Measurements from ENCODE around the gene TTLL8. TPM values are rescaled to one million over a fixed set of nuclear protein-coding genes. Genes with fewer than 3 reads are reported as not detected.

Gene TTLL8
- total and polyA plus RNA-seq, 2 donors (not counting 1 experiment from before 2014, with no cell fraction given): not detected

- Histone ChIP-seq H3K4me3 (replicated peaks in 1 of 4; ENCODE audit: control extremely low read depth in 1 of 4, insufficient read depth in 1 of 4, low read depth in 3 of 4, low read length in 4 of 4) (no peak overlapping the region), H3K4me1 (ENCODE audit: control insufficient read depth, extremely low read depth, insufficient read depth, low read length) (no peaks in the 10 kb centered on the region), H2AFZ (ENCODE audit: low read length) (no peak overlapping the region), H4K20me1 (ENCODE audit: control insufficient read depth, extremely low read depth, insufficient read depth, low read length) (no peaks in the 10 kb centered on the region), H3K9ac (ENCODE audit: insufficient read depth, low read length) (no peak overlapping the region), H3K27ac (ENCODE audit: insufficient read depth, low read length) (no peak overlapping the region), H3K27me3 (ENCODE audit: control insufficient read depth, insufficient read depth, low read length) (no peaks in the 10 kb centered on the region), H3K36me3 (ENCODE audit: control insufficient read depth, insufficient read depth, low read length) (no peaks in the 10 kb centered on the region), H3K9me3 (ENCODE audit: control insufficient read depth, insufficient read depth, low read depth, low read length) (no peaks in the 10 kb centered on the region), H3K4me2 (ENCODE audit: extremely low read depth, insufficient read depth, low read length) (no peak overlapping the region), H3K79me2 (ENCODE audit: control insufficient read depth, insufficient read depth, low read length) (no peaks in the 10 kb centered on the region)
- TF ChIP-seq EZH2 (IDR thresholded peaks at IDR 0.05; ENCODE audit: low read length, missing control alignments) (no peak), CTCF (conservative IDR thresholded peaks at IDR 0.05 in 1 of 2, IDR thresholded peaks at IDR 0.05 in 1 of 2; ENCODE audit: low read depth in 1 of 2, low read length in 2 of 2) (no peak)
- DNase-seq (ENCODE audit: low read depth in 2 of 2): no peak
These were observed 14.1 kb upstream of the TTLL8 start for GRCh38 chr22:50072167-50072555.

GRCh38 chr22:50071432-50072166 lies 13.5 kb upstream of the TTLL8 start:
- Histone ChIP-seq H3K9ac (ENCODE audit: insufficient read depth, low read length) (no peak overlapping the region), H3K79me2 (ENCODE audit: control insufficient read depth, insufficient read depth, low read length) (no peaks in the 10 kb centered on the region), H3K4me2 (ENCODE audit: extremely low read depth, insufficient read depth, low read length) (no peak overlapping the region), H3K4me3 (replicated peaks in 1 of 4; ENCODE audit: control extremely low read depth in 1 of 4, insufficient read depth in 1 of 4, low read depth in 3 of 4, low read length in 4 of 4) (no peak overlapping the region), H3K4me1 (ENCODE audit: control insufficient read depth, extremely low read depth, insufficient read depth, low read length) (no peaks in the 10 kb centered on the region), H2AFZ (ENCODE audit: low read length) (no peak overlapping the region), H4K20me1 (ENCODE audit: control insufficient read depth, extremely low read depth, insufficient read depth, low read length) (no peaks in the 10 kb centered on the region), H3K27me3 (ENCODE audit: control insufficient read depth, insufficient read depth, low read length) (no peaks in the 10 kb centered on the region), H3K36me3 (ENCODE audit: control insufficient read depth, insufficient read depth, low read length) (no peaks in the 10 kb centered on the region), H3K9me3 (ENCODE audit: control insufficient read depth, insufficient read depth, low read depth, low read length) (no peaks in the 10 kb centered on the region), H3K27ac (ENCODE audit: insufficient read depth, low read length) (no peak overlapping the region)
- no peak for DNase-seq (ENCODE audit: low read depth in 2 of 2)
- TF ChIP-seq EZH2 (IDR thresholded peaks at IDR 0.05; ENCODE audit: low read length, missing control alignments) (no peak), CTCF (conservative IDR thresholded peaks at IDR 0.05 in 1 of 2, IDR thresholded peaks at IDR 0.05 in 1 of 2; ENCODE audit: low read depth in 1 of 2, low read length in 2 of 2) (no peak)

GRCh38 chr22:50070366-50070765 lies 12.3 kb upstream of the TTLL8 start:
- no peak overlapping the region for H3K27ac ChIP-seq (ENCODE audit: insufficient read depth, low read length)
- H3K9me3 ChIP-seq (ENCODE audit: control insufficient read depth, insufficient read depth, low read depth, low read length): no peaks in the 10 kb centered on the region
- H3K27me3 ChIP-seq (ENCODE audit: control insufficient read depth, insufficient read depth, low read length): no peaks in the 10 kb centered on the region
- H3K36me3 ChIP-seq (ENCODE audit: control insufficient read depth, insufficient read depth, low read length): no peaks in the 10 kb centered on the region
- H3K79me2 ChIP-seq (ENCODE audit: control insufficient read depth, insufficient read depth, low read length): no peaks in the 10 kb centered on the region
- no peak overlapping the region for H3K4me2 ChIP-seq (ENCODE audit: extremely low read depth, insufficient read depth, low read length)
- H3K9ac ChIP-seq (ENCODE audit: insufficient read depth, low read length): no peak overlapping the region
- H3K4me1 ChIP-seq (ENCODE audit: control insufficient read depth, extremely low read depth, insufficient read depth, low read length): no peaks in the 10 kb centered on the region
- DNase-seq (ENCODE audit: low read depth in 2 of 2): no peak
- H4K20me1 ChIP-seq (ENCODE audit: control insufficient read depth, extremely low read depth, insufficient read depth, low read length): no peaks in the 10 kb centered on the region
- H2AFZ ChIP-seq (ENCODE audit: low read length): no peak overlapping the region
- TF ChIP-seq EZH2 (IDR thresholded peaks at IDR 0.05; ENCODE audit: low read length, missing control alignments) (no peak), CTCF (conservative IDR thresholded peaks at IDR 0.05 in 1 of 2, IDR thresholded peaks at IDR 0.05 in 1 of 2; ENCODE audit: low read depth in 1 of 2, low read length in 2 of 2) (no peak)
- H3K4me3 ChIP-seq (replicated peaks in 1 of 4; ENCODE audit: control extremely low read depth in 1 of 4, insufficient read depth in 1 of 4, low read depth in 3 of 4, low read length in 4 of 4): no peak overlapping the region

All from fibroblast of lung (primary cell).